Activated CD4-positive, alpha-beta T cell treated with anti-CD3 and anti-CD28 coated beads, Interleukin-2, amount 50 U/mL, for 48 hours (primary cell): Measurements from ENCODE around the gene SCNN1B.

Experiments used
- DNase-seq, 2 experiments: peaks; one replicate each; pipeline ENCODE4 v3.0.0-alpha.2; 2020

SCNN1B gene

GRCh38 chr16:23409522-23409921 lies 107.4 kb downstream of the SCNN1B start:
- no peak for DNase-seq

GRCh38 chr16:23410176-23410575 lies 108.1 kb downstream of the SCNN1B start:
- no peak for DNase-seq

GRCh38 chr16:23414731-23415130 lies 112.6 kb downstream of the SCNN1B start:
- no peak for DNase-seq

- DNase-seq = no peak
Measured at GRCh38 chr16:23416816-23417215, 114.7 kb downstream of the SCNN1B start.

- no peak for DNase-seq
Measured at GRCh38 chr16:23420011-23420410, 117.9 kb downstream of the SCNN1B start.

- DNase-seq = no peak
Measured at GRCh38 chr16:23423496-23424049, 121.5 kb downstream of the SCNN1B start.

GRCh38 chr16:23424292-23424958 lies 122.3 kb downstream of the SCNN1B start:
- no peak for DNase-seq

GRCh38 chr16:23428351-23428750 lies 126.2 kb downstream of the SCNN1B start:
- no peak for DNase-seq
